ENCODE data around the gene PLPP4. TPM values are rescaled to one million over a fixed set of nuclear protein-coding genes. Genes with fewer than 3 reads are reported as not detected.
A peak's percentile ranks its signal among the peaks of the same experiment; 100 is the strongest.

The PLPP4 gene
- total RNA-seq, 4 donors from 2014 or later = 0.41 to 0.79 TPM; not detected in 2

DNA sequence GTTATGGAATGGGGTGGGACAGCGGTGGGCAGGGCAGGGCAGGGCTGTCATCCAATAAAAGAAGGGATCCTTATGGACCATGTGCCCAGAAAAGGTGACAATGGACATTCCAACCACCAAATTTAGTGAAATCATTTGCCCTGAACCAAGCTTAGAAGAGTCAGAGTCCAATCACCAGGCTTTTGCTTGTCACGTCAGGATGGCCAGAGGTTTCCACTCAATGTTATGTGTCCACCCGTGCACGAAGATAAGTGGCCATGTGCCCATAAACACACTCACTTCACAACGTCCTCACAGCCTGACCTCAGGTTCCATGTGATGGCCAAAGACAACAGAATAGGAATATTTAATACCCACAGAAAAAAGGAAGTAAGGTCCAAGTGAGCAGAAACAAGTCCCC lies 36.6 kb upstream of the PLPP4 start:
- Histone ChIP-seq H3K27ac (no peak overlapping the region), H3K36me3 (no peaks in the 10 kb centered on the region), H3K4me1 (no peaks in the 10 kb centered on the region), H3K9me3 (no peaks in the 10 kb centered on the region), H3K4me3 (no peak overlapping the region), H3K27me3 (no peaks in the 10 kb centered on the region)
- intact Hi-C loops (cut with DNase I; ENCODE audit: low total_unique reads) = no loop called here
- in situ Hi-C loops (cut with MboI; ENCODE audit: low pct_ligation_motif_present in 1 of 4, low pct_unique_long_range_greater_than_20kb in 1 of 4, low sequenced_read_pairs in 3 of 4) = loop anchor here in 1 of 4 donors (25.0 kb wide), 1 partner anchor 317 kb away; no protein-coding TSS in a partner anchor
- no peak for TF ChIP-seq POLR2AphosphoS5 (IDR thresholded peaks at IDR 0.05)
- TF ChIP-seq, protein P1, sequence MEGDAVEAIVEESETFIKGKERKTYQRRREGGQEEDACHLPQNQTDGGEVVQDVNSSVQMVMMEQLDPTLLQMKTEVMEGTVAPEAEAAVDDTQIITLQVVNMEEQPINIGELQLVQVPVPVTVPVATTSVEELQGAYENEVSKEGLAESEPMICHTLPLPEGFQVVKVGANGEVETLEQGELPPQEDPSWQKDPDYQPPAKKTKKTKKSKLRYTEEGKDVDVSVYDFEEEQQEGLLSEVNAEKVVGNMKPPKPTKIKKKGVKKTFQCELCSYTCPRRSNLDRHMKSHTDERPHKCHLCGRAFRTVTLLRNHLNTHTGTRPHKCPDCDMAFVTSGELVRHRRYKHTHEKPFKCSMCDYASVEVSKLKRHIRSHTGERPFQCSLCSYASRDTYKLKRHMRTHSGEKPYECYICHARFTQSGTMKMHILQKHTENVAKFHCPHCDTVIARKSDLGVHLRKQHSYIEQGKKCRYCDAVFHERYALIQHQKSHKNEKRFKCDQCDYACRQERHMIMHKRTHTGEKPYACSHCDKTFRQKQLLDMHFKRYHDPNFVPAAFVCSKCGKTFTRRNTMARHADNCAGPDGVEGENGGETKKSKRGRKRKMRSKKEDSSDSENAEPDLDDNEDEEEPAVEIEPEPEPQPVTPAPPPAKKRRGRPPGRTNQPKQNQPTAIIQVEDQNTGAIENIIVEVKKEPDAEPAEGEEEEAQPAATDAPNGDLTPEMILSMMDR (IDR thresholded peaks at IDR 0.05) = no peak
- TF ChIP-seq EP300 (IDR thresholded peaks at IDR 0.05; ENCODE audit: low read depth) = no peak
- no peak for TF ChIP-seq POLR2A (IDR thresholded peaks at IDR 0.05)
- WGBS, 2 donors (ENCODE audit: low coverage in 1 of 2) = 67% methylated on average over 5 of the region's 5 CpGs; no CpG with 5 or more reads in 1 of the 2 donors
- DNase-seq = no peak

DNA sequence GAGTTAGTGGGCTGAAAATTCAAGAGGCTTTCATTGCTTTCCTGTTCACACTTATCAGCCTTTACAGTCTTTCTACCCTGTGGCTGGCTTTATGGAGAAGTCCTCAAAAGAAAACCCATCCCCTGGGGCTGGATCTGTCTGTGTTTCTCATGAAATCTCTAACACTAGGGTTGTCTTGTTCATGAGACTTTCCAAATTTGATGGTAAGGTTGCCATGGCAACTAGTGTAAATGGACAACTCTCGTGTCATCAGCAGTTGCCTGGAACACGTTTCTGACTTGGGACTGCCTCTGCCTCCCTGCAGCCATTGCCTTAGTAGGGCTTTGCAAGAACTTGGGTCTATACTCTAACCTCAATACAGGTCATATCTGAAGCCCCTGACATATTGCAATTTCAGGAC lies 35.8 kb upstream of the PLPP4 start:
- in situ Hi-C loops (cut with MboI; ENCODE audit: low pct_ligation_motif_present in 1 of 4, low pct_unique_long_range_greater_than_20kb in 1 of 4, low sequenced_read_pairs in 3 of 4) = loop anchor here in 1 of 4 donors (25.0 kb wide), 1 partner anchor 316 kb away; no protein-coding TSS in a partner anchor
- no peak for DNase-seq
- Histone ChIP-seq H3K9me3 (no peaks in the 10 kb centered on the region), H3K4me3 (no peak overlapping the region), H3K27ac (no peak overlapping the region), H3K36me3 (no peaks in the 10 kb centered on the region), H3K27me3 (no peaks in the 10 kb centered on the region), H3K4me1 (no peaks in the 10 kb centered on the region)
- intact Hi-C loops (cut with DNase I; ENCODE audit: low total_unique reads) = no loop called here
- TF ChIP-seq, protein P1 (IDR thresholded peaks at IDR 0.05) = no peak
- no peak for TF ChIP-seq POLR2A (IDR thresholded peaks at IDR 0.05)
- TF ChIP-seq POLR2AphosphoS5 (IDR thresholded peaks at IDR 0.05) = no peak
- TF ChIP-seq EP300 (IDR thresholded peaks at IDR 0.05; ENCODE audit: low read depth) = no peak
- WGBS, 2 donors (ENCODE audit: low coverage in 1 of 2) = 41% methylated on average over 2 of the region's 2 CpGs; no CpG with 5 or more reads in 1 of the 2 donors

DNA sequence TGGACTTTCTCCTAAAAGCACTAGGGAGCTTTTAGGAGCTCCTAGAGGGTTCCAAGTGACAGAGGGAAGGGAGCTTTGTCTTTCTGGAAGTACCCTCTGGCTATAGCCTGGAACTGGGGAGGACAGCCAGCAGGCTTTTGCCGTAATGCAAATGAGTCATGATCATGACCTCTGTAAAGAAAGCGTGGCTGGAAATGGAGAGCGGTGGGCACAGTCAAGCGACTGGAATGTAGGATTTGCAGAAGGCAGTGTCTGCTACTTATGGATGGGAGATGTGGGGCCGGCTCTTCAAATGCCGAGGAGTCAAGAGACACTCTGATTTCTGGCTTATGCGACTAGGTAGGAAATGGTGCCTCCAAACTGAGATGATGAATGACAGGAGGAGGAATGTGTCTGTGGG lies 34.6 kb upstream of the PLPP4 start:
- H3K27me3 ChIP-seq = no peaks in the 10 kb centered on the region
- TF ChIP-seq POLR2A (IDR thresholded peaks at IDR 0.05) (no peak), EP300 (IDR thresholded peaks at IDR 0.05; ENCODE audit: low read depth) (no peak), POLR2AphosphoS5 (IDR thresholded peaks at IDR 0.05) (no peak)
- TF ChIP-seq, protein P1 (IDR thresholded peaks at IDR 0.05) = no peak
- H3K4me3 ChIP-seq = no peak overlapping the region
- in situ Hi-C loops (cut with MboI; ENCODE audit: low pct_ligation_motif_present in 1 of 4, low pct_unique_long_range_greater_than_20kb in 1 of 4, low sequenced_read_pairs in 3 of 4) = loop anchor here in 1 of 4 donors (25.0 kb wide), 1 partner anchor 315 kb away; no protein-coding TSS in a partner anchor
- H3K36me3 ChIP-seq = no peaks in the 10 kb centered on the region
- no peak overlapping the region for H3K27ac ChIP-seq
- DNase-seq = no peak
- H3K9me3 ChIP-seq = no peaks in the 10 kb centered on the region
- WGBS, 2 donors (ENCODE audit: low coverage in 1 of 2) = 86 to 91% methylated on average over 6 to 7 of the region's 7 CpGs
- intact Hi-C loops (cut with DNase I; ENCODE audit: low total_unique reads) = no loop called here
- H3K4me1 ChIP-seq = no peaks in the 10 kb centered on the region

DNA sequence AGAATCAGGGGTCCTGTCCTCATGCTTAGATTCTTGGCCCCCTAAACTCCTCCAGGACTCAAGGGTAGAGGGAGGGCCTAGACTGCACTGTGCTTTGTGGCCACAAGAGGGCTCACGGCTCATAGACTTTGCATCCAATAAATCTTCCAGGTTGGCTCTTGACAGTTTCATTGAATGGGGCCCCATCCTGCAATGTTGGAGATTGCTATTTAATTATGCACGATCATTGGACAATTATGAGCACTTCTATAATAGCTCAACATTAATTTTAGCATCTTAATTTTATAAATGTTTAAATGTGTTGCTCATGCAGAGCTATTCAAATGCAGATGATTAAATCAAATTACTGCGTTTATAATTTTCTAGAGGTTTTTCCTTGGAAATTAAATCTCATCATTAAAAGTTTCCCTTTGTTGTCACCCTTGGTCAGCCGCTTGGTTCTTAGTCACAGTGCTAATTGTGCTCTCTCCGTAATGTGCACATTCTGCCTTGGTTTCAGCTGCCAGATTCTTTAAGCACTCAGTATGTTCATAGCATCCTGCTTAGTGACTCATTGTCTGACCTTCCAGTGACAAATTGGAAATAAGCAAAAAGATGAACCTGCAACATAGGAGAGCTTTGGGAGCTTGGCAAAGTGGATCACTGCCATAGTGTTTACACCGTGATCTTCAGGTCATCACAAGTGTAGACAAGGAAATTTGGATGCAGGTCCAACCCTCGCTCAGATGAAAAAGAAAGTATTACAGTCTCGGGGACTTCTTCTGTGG lies 33.4 kb upstream of the PLPP4 start:
- in situ Hi-C loops (cut with MboI; ENCODE audit: low pct_ligation_motif_present in 1 of 4, low pct_unique_long_range_greater_than_20kb in 1 of 4, low sequenced_read_pairs in 3 of 4) = loop anchor here in 1 of 4 donors (25.0 kb wide), 1 partner anchor 314 kb away; no protein-coding TSS in a partner anchor
- H3K27me3 ChIP-seq = no peaks in the 10 kb centered on the region
- H3K4me3 ChIP-seq = no peak overlapping the region
- no peaks in the 10 kb centered on the region for H3K9me3 ChIP-seq
- peak; percentile 38 for DNase-seq
- TF ChIP-seq POLR2A (IDR thresholded peaks at IDR 0.05) (no peak), POLR2AphosphoS5 (IDR thresholded peaks at IDR 0.05) (no peak), EP300 (IDR thresholded peaks at IDR 0.05; ENCODE audit: low read depth) (no peak)
- TF ChIP-seq, protein P1 (IDR thresholded peaks at IDR 0.05) = peak; percentile 63 to 74 (median 72)
- no peaks in the 10 kb centered on the region for H3K4me1 ChIP-seq
- H3K36me3 ChIP-seq = no peaks in the 10 kb centered on the region
- intact Hi-C loops (cut with DNase I; ENCODE audit: low total_unique reads) = no loop called here
- WGBS, 2 donors (ENCODE audit: low coverage in 1 of 2) = 62% methylated on average over 8 of the region's 8 CpGs; no CpG with 5 or more reads in 1 of the 2 donors
- no peak overlapping the region for H3K27ac ChIP-seq

Data from transverse colon (tissue), 4 donors.